Measurements from ENCODE around the gene LDLR. TPM values are rescaled to one million over a fixed set of nuclear protein-coding genes. Genes with fewer than 3 reads are reported as not detected.

Gene LDLR
- total RNA-seq, result 109 TPM in 2 replicates

DNA sequence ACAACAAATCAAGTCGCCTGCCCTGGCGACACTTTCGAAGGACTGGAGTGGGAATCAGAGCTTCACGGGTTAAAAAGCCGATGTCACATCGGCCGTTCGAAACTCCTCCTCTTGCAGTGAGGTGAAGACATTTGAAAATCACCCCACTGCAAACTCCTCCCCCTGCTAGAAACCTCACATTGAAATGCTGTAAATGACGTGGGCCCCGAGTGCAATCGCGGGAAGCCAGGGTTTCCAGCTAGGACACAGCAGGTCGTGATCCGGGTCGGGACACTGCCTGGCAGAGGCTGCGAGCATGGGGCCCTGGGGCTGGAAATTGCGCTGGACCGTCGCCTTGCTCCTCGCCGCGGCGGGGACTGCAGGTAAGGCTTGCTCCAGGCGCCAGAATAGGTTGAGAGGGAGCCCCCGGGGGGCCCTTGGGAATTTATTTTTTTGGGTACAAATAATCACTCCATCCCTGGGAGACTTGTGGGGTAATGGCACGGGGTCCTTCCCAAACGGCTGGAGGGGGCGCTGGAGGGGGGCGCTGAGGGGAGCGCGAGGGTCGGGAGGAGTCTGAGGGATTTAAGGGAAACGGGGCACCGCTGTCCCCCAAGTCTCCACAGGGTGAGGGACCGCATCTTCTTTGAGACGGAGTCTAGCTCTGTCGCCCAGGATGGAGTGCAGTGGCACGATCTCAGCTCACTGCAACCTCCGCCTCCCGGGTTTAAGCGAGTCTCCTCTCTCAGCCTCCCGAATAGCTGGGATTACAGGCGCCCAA lies at the start of gene LDLR:
Gene LDLR (plus strand): TSS at position 210 of the 760 bp plus-strand sequence. CDS start 86 bp downstream, at position 296.
- intact Hi-C loops (cut with micrococcal nuclease), result loop anchor here (1.0 to 10.0 kb wide), 6 partner anchors 40 to 665 kb away; partner anchors contain the start of genes KRI1, ODAD3, PDE4A and PRKCSH

DNA sequence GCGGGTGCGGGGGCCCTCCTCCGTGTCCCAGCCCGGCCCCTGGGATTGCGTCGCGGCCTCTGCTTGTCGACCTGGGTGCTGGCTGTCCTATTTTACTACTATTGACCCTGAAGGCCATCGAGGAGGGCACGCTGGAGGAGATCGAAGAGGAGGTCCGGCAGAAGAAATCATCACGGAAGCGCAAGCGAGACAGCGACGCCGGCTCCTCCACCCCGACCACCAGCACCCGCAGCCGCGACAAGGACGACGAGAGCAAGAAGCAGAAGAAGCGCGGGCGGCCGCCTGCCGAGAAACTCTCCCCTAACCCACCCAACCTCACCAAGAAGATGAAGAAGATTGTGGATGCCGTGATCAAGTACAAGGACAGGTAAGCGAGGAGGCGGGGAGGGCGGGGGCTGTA lies 48.1 kb upstream of the LDLR start:
- intact Hi-C loops (cut with micrococcal nuclease), result no loop called here

DNA sequence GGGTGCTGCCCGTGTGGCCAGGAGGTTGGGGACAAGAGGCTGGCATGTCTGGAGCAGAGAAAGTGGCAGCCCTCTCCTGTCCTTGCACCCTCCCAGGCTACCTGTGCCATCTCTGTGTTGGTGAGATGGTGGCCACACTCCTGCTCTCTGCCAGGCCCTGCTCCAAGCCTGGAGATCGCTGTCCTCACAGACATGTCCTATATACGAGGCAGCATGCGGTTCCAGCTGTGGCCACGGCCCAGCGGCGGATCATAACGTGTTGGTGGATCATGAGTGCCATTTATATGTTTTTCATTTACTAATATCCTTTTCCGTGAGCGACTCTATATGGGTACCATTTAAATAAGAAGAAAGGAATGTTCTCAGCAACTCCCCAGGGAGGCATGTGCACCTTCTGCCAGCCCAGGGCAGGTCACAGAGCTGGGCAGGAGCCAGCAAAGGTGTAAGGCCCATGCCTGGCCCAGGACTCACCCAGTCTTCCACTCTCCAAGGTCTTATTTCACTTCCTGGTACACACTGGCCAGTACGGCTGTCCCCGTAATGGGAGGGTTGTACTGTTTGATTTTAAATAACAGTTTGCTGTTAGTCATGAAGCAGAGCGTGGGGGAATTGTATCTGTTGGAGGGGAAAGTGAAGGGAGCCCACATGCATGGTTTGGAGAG lies 47.2 kb upstream of the LDLR start:
- intact Hi-C loops (cut with micrococcal nuclease), result no loop called here

DNA sequence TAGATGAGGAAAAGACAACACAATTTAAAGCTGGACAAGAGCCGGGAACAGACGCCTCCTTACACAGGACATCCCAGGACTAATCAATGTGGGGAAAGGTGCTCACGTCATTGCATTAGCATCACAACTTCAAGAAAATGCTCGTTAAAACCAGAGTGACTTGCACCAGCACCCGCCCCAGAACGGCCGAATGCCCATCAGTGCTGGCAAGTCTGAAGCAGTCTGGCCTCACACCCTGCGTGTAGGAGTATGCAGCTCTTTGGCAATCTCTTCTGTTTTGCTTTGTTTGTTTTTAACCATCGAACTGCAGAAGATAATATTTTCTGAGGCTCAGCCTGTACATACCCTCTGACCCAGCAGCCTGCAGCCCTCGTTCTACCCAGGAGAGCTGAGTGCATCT lies 44.8 kb upstream of the LDLR start:
- intact Hi-C loops (cut with micrococcal nuclease), result no loop called here

GRCh38 chr19:11045536-11045935 lies 43.7 kb upstream of the LDLR start:
- intact Hi-C loops (cut with micrococcal nuclease), result no loop called here

GRCh38 chr19:11046605-11047354 lies 42.5 kb upstream of the LDLR start:
- intact Hi-C loops (cut with micrococcal nuclease), result no loop called here

- intact Hi-C loops (cut with micrococcal nuclease), result no loop called here
Measured at GRCh38 chr19:11047866-11048265, 41.4 kb upstream of the LDLR start.

DNA sequence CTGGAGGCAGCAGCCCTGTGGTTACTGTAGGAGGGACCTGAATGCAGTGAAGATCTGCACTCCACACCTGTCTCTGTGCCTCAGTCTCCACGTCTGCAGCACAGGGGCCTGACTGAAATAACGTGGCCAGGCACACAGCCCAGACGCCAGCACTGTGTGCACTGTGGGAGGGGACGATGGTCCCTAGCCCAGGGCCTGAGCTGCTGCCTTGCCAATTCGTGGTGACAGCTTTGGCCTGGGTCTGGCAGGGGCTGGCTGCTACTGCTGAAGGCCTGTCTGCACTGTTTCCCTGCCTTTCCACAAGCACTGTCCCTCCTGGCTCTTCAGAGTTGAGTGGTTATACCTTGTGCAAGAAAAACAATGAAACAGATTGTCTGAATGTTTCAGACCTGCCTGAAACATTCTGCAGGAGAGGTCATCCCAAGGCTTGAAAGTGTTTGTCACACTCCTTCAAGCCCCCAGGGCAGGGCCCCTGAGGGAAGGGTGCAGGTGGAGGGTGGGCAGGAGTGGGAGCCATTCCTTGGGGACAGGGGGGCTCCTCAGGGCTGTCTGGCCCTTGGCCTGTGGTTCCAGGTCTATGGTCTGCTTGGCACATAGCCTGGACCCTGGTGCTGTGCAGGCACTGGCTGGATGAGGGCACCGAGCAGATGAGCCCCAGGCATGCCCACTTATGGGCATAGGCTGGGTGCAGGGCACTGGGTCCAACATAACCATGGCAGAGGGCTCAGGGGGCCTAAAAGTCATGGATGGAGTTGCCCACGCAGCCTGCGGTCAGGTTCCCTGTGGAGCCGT lies 38.7 kb upstream of the LDLR start:
- intact Hi-C loops (cut with micrococcal nuclease), result no loop called here

DNA sequence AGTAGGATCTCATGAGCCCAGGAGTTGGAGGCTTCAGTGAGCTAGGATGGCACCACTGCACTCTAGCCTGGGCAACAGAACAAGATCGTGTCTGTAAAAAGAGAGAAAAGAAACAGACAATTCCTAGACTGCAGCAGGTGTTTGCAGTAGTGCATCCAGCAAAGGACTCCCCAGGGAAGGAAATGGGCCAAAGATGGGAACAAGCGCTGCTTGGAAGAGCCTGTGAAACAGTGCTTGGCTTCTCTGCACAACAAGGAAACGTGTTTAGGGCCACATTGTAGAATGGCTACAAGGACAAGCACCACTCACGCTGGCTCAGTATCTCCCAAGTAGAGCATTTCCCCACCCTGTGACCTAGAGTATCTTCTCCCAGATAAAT lies 35.5 kb upstream of the LDLR start:
- intact Hi-C loops (cut with micrococcal nuclease), result no loop called here

- intact Hi-C loops (cut with micrococcal nuclease), result no loop called here
Measured at GRCh38 chr19:11054200-11054599, 35.1 kb upstream of the LDLR start.

GRCh38 chr19:11054628-11055027 lies 34.6 kb upstream of the LDLR start:
- intact Hi-C loops (cut with micrococcal nuclease), result no loop called here

DNA sequence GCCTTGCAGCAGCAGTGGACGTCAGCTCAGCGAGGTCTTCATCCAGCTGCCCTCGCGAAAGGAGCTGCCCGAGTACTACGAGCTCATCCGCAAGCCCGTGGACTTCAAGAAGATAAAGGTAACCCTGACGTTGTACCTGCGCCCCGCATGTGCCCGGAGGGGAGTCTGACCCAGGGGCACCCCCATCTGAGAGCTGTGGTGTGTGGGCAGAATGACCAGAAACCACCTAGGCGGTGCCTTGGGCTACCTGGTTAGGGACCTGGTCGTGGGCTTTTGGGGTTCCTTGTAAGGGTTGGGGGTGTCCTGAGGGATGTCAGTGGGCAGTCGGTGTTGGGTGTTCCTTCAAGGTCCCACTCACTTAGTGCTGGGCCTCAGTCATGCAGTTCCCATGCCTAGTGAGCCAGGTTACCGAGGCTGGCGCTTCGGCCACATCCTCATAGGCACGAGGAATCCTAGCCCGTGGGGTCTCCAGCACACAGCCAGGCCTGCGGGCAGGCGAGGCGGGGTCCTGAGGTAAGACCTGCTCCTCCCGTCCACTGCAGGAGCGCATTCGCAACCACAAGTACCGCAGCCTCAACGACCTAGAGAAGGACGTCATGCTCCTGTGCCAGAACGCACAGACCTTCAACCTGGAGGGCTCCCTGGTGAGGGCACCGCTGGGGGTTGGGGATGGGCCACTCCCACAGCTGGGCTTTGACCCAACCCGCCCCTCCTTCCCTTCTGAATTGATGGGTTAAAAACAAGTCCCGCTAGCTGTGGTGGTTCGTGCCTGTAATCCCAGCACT lies 30.8 kb upstream of the LDLR start:
- intact Hi-C loops (cut with micrococcal nuclease), result no loop called here

DNA sequence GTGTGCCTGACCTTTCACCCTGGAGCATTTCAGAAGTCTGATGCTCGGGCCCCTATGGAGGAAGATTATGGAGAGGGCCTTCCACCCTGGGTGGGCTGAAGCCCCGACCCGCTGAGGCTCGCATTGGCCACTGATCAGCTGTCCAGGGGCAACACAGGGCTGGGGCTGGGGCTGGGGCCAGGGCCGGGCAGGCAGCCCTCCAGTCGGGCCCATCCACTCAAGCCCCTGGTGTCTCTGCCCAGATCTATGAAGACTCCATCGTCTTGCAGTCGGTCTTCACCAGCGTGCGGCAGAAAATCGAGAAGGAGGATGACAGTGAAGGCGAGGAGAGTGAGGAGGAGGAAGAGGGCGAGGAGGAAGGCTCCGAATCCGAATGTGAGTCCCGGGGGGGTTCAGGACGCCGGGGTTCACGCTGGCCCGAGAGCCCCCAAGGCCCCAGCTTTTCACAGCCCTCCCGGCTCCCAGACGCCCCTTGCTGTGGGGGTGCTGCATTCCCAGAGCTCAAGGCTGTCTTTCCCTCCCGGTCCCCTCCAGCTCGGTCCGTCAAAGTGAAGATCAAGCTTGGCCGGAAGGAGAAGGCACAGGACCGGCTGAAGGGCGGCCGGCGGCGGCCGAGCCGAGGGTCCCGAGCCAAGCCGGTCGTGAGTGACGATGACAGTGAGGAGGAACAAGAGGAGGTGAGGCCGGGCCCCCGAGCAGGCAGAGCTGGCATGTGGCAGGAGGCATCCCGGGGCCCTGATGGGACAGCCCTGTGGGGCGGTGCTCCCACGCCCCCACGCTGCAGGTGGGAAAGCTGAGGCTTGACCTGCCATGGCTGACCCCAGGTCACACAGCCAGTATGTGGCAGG lies 29.5 kb upstream of the LDLR start:
- intact Hi-C loops (cut with micrococcal nuclease), result no loop called here

DNA sequence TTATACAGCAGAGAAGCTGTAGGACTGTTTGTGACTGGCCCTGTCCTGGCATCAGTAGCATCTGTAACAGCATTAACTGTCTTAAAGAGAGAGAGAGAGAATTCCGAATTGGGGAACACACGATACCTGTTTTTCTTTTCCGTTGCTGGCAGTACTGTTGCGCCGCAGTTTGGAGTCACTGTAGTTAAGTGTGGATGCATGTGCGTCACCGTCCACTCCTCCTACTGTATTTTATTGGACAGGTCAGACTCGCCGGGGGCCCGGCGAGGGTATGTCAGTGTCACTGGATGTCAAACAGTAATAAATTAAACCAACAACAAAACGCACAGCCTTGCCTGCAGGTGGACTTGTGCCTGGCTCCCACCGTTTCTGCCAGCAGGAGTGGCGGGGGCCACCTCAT lies 27.3 kb upstream of the LDLR start:
- intact Hi-C loops (cut with micrococcal nuclease), result no loop called here

DNA sequence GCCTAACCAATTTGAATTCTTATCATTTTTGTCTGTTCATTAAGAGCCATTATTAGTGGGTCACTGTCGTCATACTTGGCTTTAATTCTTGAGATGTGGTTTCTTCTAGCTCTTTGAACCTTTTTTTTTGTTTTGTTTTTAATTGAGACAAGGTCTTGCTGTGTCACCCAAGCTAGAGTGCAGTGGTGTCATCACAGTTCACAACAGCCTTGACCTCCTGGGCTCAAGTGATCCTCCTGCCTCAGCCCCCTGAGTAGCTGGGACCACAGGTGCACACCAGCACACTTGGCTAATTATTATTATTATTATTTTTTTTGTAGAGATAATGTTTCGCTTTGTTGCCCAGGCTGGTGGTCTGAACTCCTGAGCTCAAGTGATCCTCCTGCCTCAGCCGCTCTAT lies 25.8 kb upstream of the LDLR start:
- intact Hi-C loops (cut with micrococcal nuclease), result no loop called here

- intact Hi-C loops (cut with micrococcal nuclease), result no loop called here
Measured at GRCh38 chr19:11064831-11065303, 24.4 kb upstream of the LDLR start.

- intact Hi-C loops (cut with micrococcal nuclease), result no loop called here
Measured at GRCh38 chr19:11066326-11066725, 22.9 kb upstream of the LDLR start.

DNA sequence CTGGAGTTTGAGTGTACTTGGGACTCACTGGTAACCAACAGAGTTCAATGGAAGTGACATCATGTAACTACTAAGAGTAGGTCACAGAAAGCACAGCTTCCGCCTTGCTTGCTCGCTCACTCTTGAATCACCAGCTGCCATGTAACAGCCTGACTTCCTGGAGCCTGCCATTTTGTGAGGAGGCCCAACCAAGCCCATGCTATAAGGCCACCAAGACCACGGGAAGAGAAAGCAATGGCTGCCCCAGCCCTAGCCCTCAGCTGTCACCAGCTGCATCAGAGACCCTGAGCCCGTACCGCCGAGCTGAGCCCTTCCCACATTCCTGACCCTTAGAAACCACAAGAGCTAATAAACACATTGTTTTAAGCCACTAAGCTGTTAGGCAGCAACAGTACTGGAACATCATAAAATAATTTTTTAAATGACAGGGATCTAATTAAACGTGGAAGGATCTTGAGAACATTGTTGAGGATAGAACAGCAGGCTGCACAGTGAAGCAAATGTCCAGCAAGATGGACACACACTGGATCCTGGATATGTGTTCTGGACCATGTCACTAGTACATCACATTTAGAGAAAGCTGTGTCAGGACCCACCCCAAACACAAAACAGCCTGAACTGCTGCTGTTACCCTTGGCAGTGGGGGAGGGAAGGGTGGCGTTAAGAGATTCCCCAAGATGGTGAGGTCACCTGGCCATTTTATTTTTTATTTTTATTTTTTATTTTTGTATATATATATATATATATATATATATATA lies 21.7 kb upstream of the LDLR start:
- intact Hi-C loops (cut with micrococcal nuclease), result no loop called here

DNA sequence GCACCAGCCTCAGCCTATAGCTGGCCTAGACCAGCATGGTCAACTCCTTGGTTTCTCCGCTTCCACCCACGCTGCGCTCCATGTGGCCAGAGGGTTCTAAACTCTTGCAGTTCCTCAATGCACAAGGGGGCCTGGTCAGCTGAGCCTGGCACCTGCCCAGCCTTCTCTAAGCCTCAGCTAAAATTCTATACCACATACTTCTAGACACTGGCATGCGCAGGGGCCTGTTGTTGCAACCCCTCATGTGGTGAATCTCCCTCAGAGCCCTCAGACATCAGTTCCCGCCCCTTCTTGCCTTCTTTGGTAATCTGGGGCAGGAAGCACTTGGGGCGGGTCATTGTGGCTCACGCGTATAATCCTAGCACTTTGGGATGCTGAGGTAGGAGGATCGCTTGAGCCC lies 19.7 kb upstream of the LDLR start:
- intact Hi-C loops (cut with micrococcal nuclease), result no loop called here
